Neural cell (in vitro differentiated cells): ENCODE data around the gene ALDH1A3. TPM values are rescaled to one million over a fixed set of nuclear protein-coding genes. Genes with fewer than 3 reads are reported as not detected.

Experiments used
- H2AFZ ChIP-seq: fragments of 200-600, 300-800 bp; sonication (generic), shearing (Covaris generic); 2 replicates; pipeline ENCODE4 v1.6.0; 2014; ENCODE audit warnings: low read depth, mild to moderate bottlenecking, antibody characterized with exemption, low read length, moderate library complexity
- H3F3A ChIP-seq: fragments of 200-600 bp; shearing (Covaris generic); 2 replicates; pipeline ENCODE4 v1.6.1; 2016; ENCODE audit warnings: mild to moderate bottlenecking, moderate library complexity, mixed read lengths, antibody characterized with exemption, low read length; ENCODE audit not compliant: insufficient read depth, poor library complexity, severe bottlenecking
- H3K27ac ChIP-seq: fragments of 200-600, 300-800 bp; sonication (generic), shearing (Covaris generic); 2 replicates; pipeline ENCODE4 v1.5.1; 2014; ENCODE audit warnings: mild to moderate bottlenecking, low read length, moderate library complexity
- H3K27me3 ChIP-seq: fragments of 300-800, 200-600 bp; sonication (generic), shearing (Covaris generic); 2 replicates; pipeline ENCODE4 v1.6.0; 2014; ENCODE audit warnings: mild to moderate bottlenecking, low read depth, low read length, moderate library complexity; ENCODE audit not compliant: insufficient read depth
- H3K36me3 ChIP-seq: fragments of 300-800, 200-600 bp; sonication (generic), shearing (Covaris generic); 2 replicates; pipeline ENCODE4 v1.5.1; 2014; ENCODE audit warnings: mild to moderate bottlenecking, antibody characterized with exemption, low read length, moderate library complexity; ENCODE audit not compliant: insufficient read depth
- H3K4me2 ChIP-seq: fragments of 300-800, 200-600 bp; sonication (generic), shearing (Covaris generic); 2 replicates; pipeline ENCODE4 v1.6.0; 2014; ENCODE audit warnings: mild to moderate bottlenecking, low read length
- H3K4me3 ChIP-seq: fragments of 300-800, 200-600 bp; sonication (generic), shearing (Covaris generic); 2 replicates; pipeline ENCODE4 v1.5.1; 2014; ENCODE audit warnings: mild to moderate bottlenecking, low read length, moderate library complexity
- H3K79me2 ChIP-seq: fragments of 200-600 bp; shearing (Covaris generic); replicated peaks from 2 replicates; pipeline ENCODE4 v1.6.0; 2014; ENCODE audit warnings: mild to moderate bottlenecking, low read length, moderate library complexity; ENCODE audit not compliant: insufficient read depth
- H3K9ac ChIP-seq: fragments of 300-800, 200-600 bp; sonication (generic), shearing (Covaris generic); 2 replicates; pipeline ENCODE4 v1.6.1; 2016; ENCODE audit warnings: mild to moderate bottlenecking, low read length, mixed read lengths
- H3K9me2 ChIP-seq: fragments of 200-600 bp; shearing (Covaris generic); 2 replicates; pipeline ENCODE4 v1.6.1; 2016; ENCODE audit warnings: mild to moderate bottlenecking, low read length, mixed read lengths; ENCODE audit not compliant: insufficient read depth
- H3K9me3 ChIP-seq: fragments of 200-600, 300-800 bp; sonication (generic), shearing (Covaris generic); 2 replicates; pipeline ENCODE4 v1.6.1; 2016; ENCODE audit warnings: mild to moderate bottlenecking, mixed run types, low read length, moderate library complexity, mixed read lengths
- H4K20me1 ChIP-seq: fragments of 200-600 bp; shearing (Covaris generic); 2 replicates; pipeline ENCODE4 v1.6.1; 2016; ENCODE audit warnings: mild to moderate bottlenecking, mixed run types; ENCODE audit not compliant: insufficient read depth
- EP300 ChIP-seq: fragments of 450-650 bp; conservative IDR thresholded peaks from 2 replicates; pipeline ENCODE4 v1.6.1; 2014; ENCODE audit warnings: antibody characterized with exemption, mild to moderate bottlenecking, moderate library complexity; ENCODE audit not compliant: poor library complexity, severe bottlenecking
- EZH2 ChIP-seq: fragments of 200-600, 300-800 bp; shearing (Covaris generic), sonication (generic); IDR thresholded peaks from 2 replicates; pipeline ENCODE4 v1.6.1; 2014; ENCODE audit warnings: antibody characterized with exemption, low read length, borderline replicate concordance, mild to moderate bottlenecking; ENCODE audit not compliant: insufficient read depth, poor library complexity, severe bottlenecking
- MXI1 ChIP-seq: fragments of 450-650 bp; conservative IDR thresholded peaks from 2 replicates; pipeline ENCODE4 v1.6.1; 2014; ENCODE audit warnings: antibody characterized with exemption, mild to moderate bottlenecking; ENCODE audit not compliant: poor library complexity, severe bottlenecking
- POLR2AphosphoS5 ChIP-seq: IDR thresholded peaks from 2 replicates; pipeline ENCODE4 v1.6.1; 2012
- RAD21 ChIP-seq: fragments of 450-650 bp; conservative IDR thresholded peaks from 2 replicates; pipeline ENCODE4 v1.6.1; 2014; ENCODE audit warnings: antibody characterized with exemption, mild to moderate bottlenecking, moderate library complexity
- REST ChIP-seq: IDR thresholded peaks from 2 replicates; pipeline ENCODE4 v1.6.1; 2012; ENCODE audit warnings: borderline replicate concordance
- SMC3 ChIP-seq: fragments of 450-650 bp; conservative IDR thresholded peaks from 2 replicates; pipeline ENCODE4 v1.6.1; 2014; ENCODE audit warnings: antibody characterized with exemption, mild to moderate bottlenecking, moderate library complexity; ENCODE audit not compliant: poor library complexity
- TAF1 ChIP-seq: IDR thresholded peaks from 2 replicates; pipeline ENCODE4 v1.6.1; 2012; ENCODE audit warnings: low read depth
- polyA plus RNA-seq: library from polyadenylated mRNA; depleted of rRNA; stranded (reverse); fragments of >200 nt; gene quantifications from 2 replicates; pipeline ENCODE4 v1.2.3, GENCODE V29; 2014
- TF ChIP-seq, protein P1 (sequence below): fragments of 450-650 bp; IDR thresholded peaks from 2 replicates; pipeline ENCODE4 v1.5.1; 2014; ENCODE audit warnings: antibody characterized with exemption, mild to moderate bottlenecking, moderate library complexity; ENCODE audit not compliant: poor library complexity, severe bottlenecking

ALDH1A3 gene
- polyA plus RNA-seq, 1 donor from 2014 or later, result 0.06 TPM

- Histone ChIP-seq H4K20me1 (no peaks in the 10 kb centered on the region), H3K79me2 (no peaks in the 10 kb centered on the region), H3K4me3 (no peak overlapping the region), H3K4me2 (no peak overlapping the region), H3K9me2 (no peaks in the 10 kb centered on the region), H3K9ac (no peak overlapping the region), H3K9me3 (no peaks in the 10 kb centered on the region), H3K27me3 (peaks cover 74% of the 10 kb centered on the region), H3K27ac (no peak overlapping the region), H3F3A (no peaks in the 10 kb centered on the region), H2AFZ (no peak overlapping the region), H3K36me3 (no peaks in the 10 kb centered on the region)
- TF ChIP-seq TAF1, result no peak
- no peak for TF ChIP-seq MXI1
- TF ChIP-seq REST, result no peak
- TF ChIP-seq POLR2AphosphoS5, result no peak
- TF ChIP-seq, protein P1, sequence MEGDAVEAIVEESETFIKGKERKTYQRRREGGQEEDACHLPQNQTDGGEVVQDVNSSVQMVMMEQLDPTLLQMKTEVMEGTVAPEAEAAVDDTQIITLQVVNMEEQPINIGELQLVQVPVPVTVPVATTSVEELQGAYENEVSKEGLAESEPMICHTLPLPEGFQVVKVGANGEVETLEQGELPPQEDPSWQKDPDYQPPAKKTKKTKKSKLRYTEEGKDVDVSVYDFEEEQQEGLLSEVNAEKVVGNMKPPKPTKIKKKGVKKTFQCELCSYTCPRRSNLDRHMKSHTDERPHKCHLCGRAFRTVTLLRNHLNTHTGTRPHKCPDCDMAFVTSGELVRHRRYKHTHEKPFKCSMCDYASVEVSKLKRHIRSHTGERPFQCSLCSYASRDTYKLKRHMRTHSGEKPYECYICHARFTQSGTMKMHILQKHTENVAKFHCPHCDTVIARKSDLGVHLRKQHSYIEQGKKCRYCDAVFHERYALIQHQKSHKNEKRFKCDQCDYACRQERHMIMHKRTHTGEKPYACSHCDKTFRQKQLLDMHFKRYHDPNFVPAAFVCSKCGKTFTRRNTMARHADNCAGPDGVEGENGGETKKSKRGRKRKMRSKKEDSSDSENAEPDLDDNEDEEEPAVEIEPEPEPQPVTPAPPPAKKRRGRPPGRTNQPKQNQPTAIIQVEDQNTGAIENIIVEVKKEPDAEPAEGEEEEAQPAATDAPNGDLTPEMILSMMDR, result no peak
- TF ChIP-seq EP300, result no peak
- no peak for TF ChIP-seq EZH2
- no peak for TF ChIP-seq SMC3
- no peak for TF ChIP-seq RAD21
Observed at GRCh38 chr15:100922192-100923040, 42.8 kb downstream of the ALDH1A3 start.

GRCh38 chr15:100923076-100923475 is 43.4 kb downstream of the ALDH1A3 start:
- peaks cover 70% of the 10 kb centered on the region for H3K27me3 ChIP-seq
- no peak overlapping the region for H3K27ac ChIP-seq
- no peaks in the 10 kb centered on the region for H3K79me2 ChIP-seq
- no peaks in the 10 kb centered on the region for H4K20me1 ChIP-seq
- no peak overlapping the region for H2AFZ ChIP-seq
- H3K4me3 ChIP-seq, result no peak overlapping the region
- no peaks in the 10 kb centered on the region for H3K36me3 ChIP-seq
- no peak overlapping the region for H3K4me2 ChIP-seq
- TF ChIP-seq SMC3 (no peak), POLR2AphosphoS5 (no peak), EP300 (no peak), RAD21 (no peak), TAF1 (no peak), EZH2 (no peak), MXI1 (no peak), REST (no peak)
- TF ChIP-seq, protein P1, result no peak
- H3K9ac ChIP-seq, result no peak overlapping the region
- H3K9me2 ChIP-seq, result no peaks in the 10 kb centered on the region
- no peaks in the 10 kb centered on the region for H3F3A ChIP-seq
- H3K9me3 ChIP-seq, result no peaks in the 10 kb centered on the region
